ENCODE data around the gene PIGN.

Gene PIGN

DNA sequence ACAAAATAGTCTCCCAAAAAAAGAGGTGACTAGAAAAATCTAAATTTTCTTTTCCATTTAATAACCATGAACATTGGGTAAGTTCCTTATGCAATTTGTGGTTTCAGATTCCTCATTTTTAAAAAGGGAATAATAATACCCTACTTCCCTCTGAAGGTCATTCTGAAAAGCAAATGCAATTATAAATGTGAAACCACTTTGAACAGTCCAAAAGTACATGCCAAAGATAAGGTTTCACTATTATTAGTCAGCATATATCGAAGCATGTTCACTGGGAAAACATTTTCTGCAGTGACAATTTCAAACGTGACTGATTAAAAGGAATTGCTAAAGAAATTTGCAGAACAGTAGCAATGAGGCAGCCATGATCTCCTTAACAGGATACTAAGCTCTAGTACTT is 193.9 kb downstream of the PIGN start:
- no peak for DNase-seq (ENCODE audit: extremely low spot score)
- CTCF ChIA-PET: no interaction called here
- TF ChIP-seq LEF1 (IDR thresholded peaks at IDR 0.05; ENCODE audit: borderline replicate concordance): no peak
- TF ChIP-seq TARDBP (IDR thresholded peaks at IDR 0.05): no peak
- no peak for TF ChIP-seq L3MBTL2 (conservative IDR thresholded peaks at IDR 0.05)
- TF ChIP-seq SUZ12 (IDR thresholded peaks at IDR 0.05): no peak
- TF ChIP-seq, protein P1, sequence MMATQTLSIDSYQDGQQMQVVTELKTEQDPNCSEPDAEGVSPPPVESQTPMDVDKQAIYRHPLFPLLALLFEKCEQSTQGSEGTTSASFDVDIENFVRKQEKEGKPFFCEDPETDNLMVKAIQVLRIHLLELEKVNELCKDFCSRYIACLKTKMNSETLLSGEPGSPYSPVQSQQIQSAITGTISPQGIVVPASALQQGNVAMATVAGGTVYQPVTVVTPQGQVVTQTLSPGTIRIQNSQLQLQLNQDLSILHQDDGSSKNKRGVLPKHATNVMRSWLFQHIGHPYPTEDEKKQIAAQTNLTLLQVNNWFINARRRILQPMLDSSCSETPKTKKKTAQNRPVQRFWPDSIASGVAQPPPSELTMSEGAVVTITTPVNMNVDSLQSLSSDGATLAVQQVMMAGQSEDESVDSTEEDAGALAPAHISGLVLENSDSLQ (IDR thresholded peaks at IDR 0.05): no peak
- no peak for TF ChIP-seq ELF4 (IDR thresholded peaks at IDR 0.05)
- no peak for TF ChIP-seq HDGF (IDR thresholded peaks at IDR 0.05; ENCODE audit: borderline replicate concordance)
- TF ChIP-seq ARNT (IDR thresholded peaks at IDR 0.05): no peak
- TF ChIP-seq FOXK2 (IDR thresholded peaks at IDR 0.05): no peak
- no peak for TF ChIP-seq SP1 (IDR thresholded peaks at IDR 0.05)
- TF ChIP-seq ZNF384 (IDR thresholded peaks at IDR 0.05): no peak
- no peak for TF ChIP-seq NFRKB (IDR thresholded peaks at IDR 0.05)
- no peak for TF ChIP-seq FOXM1 (IDR thresholded peaks at IDR 0.05; ENCODE audit: borderline replicate concordance)
- no peak for TF ChIP-seq FOXA1 (IDR thresholded peaks at IDR 0.05)
- TF ChIP-seq CTBP1 (IDR thresholded peaks at IDR 0.05; ENCODE audit: borderline replicate concordance): no peak
- no peak for TF ChIP-seq BHLHE40 (IDR thresholded peaks at IDR 0.05; ENCODE audit: borderline replicate concordance)
- POLR2A ChIA-PET: no interaction called here

GRCh38 chr18:61992285-61992684 is 194.6 kb downstream of the PIGN start:
- DNase-seq (ENCODE audit: extremely low spot score): no peak
- POLR2A ChIA-PET: no interaction called here
- TF ChIP-seq ELF4 (IDR thresholded peaks at IDR 0.05): no peak
- CTCF ChIA-PET: no interaction called here

- no peak for DNase-seq (ENCODE audit: extremely low spot score)
- POLR2A ChIA-PET: no interaction called here
- CTCF ChIA-PET: no interaction called here
- TF ChIP-seq FOXM1 (IDR thresholded peaks at IDR 0.05; ENCODE audit: borderline replicate concordance): no peak
- TF ChIP-seq, protein P1 (IDR thresholded peaks at IDR 0.05): no peak
- TF ChIP-seq FOXA1 (IDR thresholded peaks at IDR 0.05): no peak
- TF ChIP-seq SP1 (IDR thresholded peaks at IDR 0.05): no peak
- no peak for TF ChIP-seq ELF4 (IDR thresholded peaks at IDR 0.05)
- no peak for TF ChIP-seq LEF1 (IDR thresholded peaks at IDR 0.05; ENCODE audit: borderline replicate concordance)
- TF ChIP-seq NFRKB (IDR thresholded peaks at IDR 0.05): no peak
- TF ChIP-seq L3MBTL2 (conservative IDR thresholded peaks at IDR 0.05): no peak
- TF ChIP-seq HDGF (IDR thresholded peaks at IDR 0.05; ENCODE audit: borderline replicate concordance): no peak
- no peak for TF ChIP-seq ZNF384 (IDR thresholded peaks at IDR 0.05)
- TF ChIP-seq SUZ12 (IDR thresholded peaks at IDR 0.05): no peak
- TF ChIP-seq TARDBP (IDR thresholded peaks at IDR 0.05): no peak
- no peak for TF ChIP-seq FOXK2 (IDR thresholded peaks at IDR 0.05)
- TF ChIP-seq CTBP1 (IDR thresholded peaks at IDR 0.05; ENCODE audit: borderline replicate concordance): no peak
- no peak for TF ChIP-seq ARNT (IDR thresholded peaks at IDR 0.05)
- TF ChIP-seq BHLHE40 (IDR thresholded peaks at IDR 0.05; ENCODE audit: borderline replicate concordance): no peak
Observed at GRCh38 chr18:61991836-61992235, 195.0 kb downstream of the PIGN start.

- ChIA-PET POLR2A (no interaction called here), CTCF (no interaction called here)
- DNase-seq (ENCODE audit: extremely low spot score): no peak
- TF ChIP-seq LEF1 (IDR thresholded peaks at IDR 0.05; ENCODE audit: borderline replicate concordance): no peak
- no peak for TF ChIP-seq ELF4 (IDR thresholded peaks at IDR 0.05)
- TF ChIP-seq TARDBP (IDR thresholded peaks at IDR 0.05): no peak
- no peak for TF ChIP-seq BHLHE40 (IDR thresholded peaks at IDR 0.05; ENCODE audit: borderline replicate concordance)
- TF ChIP-seq FOXK2 (IDR thresholded peaks at IDR 0.05): no peak
- TF ChIP-seq HDGF (IDR thresholded peaks at IDR 0.05; ENCODE audit: borderline replicate concordance): no peak
- TF ChIP-seq SUZ12 (IDR thresholded peaks at IDR 0.05): no peak
- TF ChIP-seq, protein P1 (IDR thresholded peaks at IDR 0.05): no peak
- no peak for TF ChIP-seq ARNT (IDR thresholded peaks at IDR 0.05)
- TF ChIP-seq ZNF384 (IDR thresholded peaks at IDR 0.05): no peak
- TF ChIP-seq CTBP1 (IDR thresholded peaks at IDR 0.05; ENCODE audit: borderline replicate concordance): no peak
- no peak for TF ChIP-seq FOXM1 (IDR thresholded peaks at IDR 0.05; ENCODE audit: borderline replicate concordance)
- TF ChIP-seq L3MBTL2 (conservative IDR thresholded peaks at IDR 0.05): no peak
- TF ChIP-seq NFRKB (IDR thresholded peaks at IDR 0.05): no peak
- no peak for TF ChIP-seq FOXA1 (IDR thresholded peaks at IDR 0.05)
Observed at GRCh38 chr18:61991201-61991600, 195.7 kb downstream of the PIGN start.
